ENCODE results near the gene DHRSX.
A peak's percentile ranks its signal among the peaks of the same experiment; 100 is the strongest.
"Not testable (repeated sequence)": the region's sequence is repeated elsewhere in the genome, so short reads cannot be mapped to it uniquely, and the experiment has no call there.

Gene DHRSX

DNA sequence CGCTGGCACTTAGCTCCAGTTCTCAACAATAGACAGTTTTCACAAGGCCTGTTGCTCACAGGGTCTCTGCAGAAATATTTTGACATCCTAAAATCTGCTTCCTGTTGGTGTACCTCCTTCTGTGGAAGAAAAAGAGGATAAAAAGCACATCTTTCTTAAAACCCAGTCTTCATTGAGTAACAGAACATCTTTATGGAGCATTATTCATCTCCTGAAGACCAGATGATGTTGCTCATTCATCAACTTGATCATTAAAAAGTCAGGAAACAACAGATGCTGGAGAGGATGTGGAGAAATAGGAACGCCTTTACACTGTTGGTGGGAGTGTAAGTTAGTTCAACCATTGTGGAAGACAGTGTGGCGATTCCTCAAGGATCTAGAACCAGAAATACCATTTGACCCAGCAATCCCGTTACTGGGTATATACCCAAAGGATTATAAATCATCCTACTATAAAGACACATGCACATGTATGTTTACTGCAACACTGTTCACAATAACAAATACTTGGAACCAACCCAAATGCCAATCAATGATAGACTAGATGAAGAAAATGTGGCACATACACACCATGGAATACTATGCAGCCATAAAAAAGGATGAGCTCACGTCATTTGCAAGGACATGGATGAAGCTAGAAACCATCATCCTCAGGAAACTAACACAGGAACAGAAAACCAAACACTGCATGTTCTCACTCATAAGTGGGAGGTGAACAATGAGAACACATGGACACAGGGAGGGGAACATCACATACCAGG lies 33.7 kb upstream of the DHRSX start:
- not testable (repeated sequence) for H3K9me3 Mint-ChIP-seq; DNase-seq; H3K4me1 Mint-ChIP-seq; ATAC-seq; H3K36me3 Mint-ChIP-seq (ENCODE audit: low read depth); H3K4me3 Mint-ChIP-seq; H3K27me3 Mint-ChIP-seq
- peak overlapping the region; percentile 61 for H3K27ac Mint-ChIP-seq

DNA sequence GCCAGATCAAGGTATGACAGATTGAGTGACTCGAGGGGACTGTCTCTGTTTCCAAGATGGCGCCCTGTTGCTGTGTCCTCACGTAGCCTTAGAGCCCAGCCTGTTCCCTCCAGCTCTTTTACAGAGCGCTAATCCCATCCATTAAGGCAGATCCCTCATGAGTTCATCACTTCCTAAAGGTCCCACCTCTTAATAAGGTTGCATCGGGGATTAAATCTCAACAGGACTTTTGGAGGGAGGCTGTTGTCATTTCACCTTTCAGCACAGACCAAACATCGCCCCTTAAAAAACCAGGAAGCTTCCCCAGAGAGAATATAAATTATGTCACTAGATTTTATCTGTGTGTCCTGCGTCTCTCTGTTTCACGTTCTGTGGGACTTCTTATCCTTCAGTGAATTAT lies 32.6 kb upstream of the DHRSX start:
- DNase-seq (no peak), ATAC-seq (no peak)
- H3K27ac Mint-ChIP-seq = no peak overlapping the region
- no peaks in the 10 kb centered on the region for H3K36me3 Mint-ChIP-seq (ENCODE audit: low read depth)
- H3K4me3 Mint-ChIP-seq = no peak overlapping the region
- no peaks in the 10 kb centered on the region for H3K9me3 Mint-ChIP-seq
- H3K27me3 Mint-ChIP-seq = peaks cover 7% of the 10 kb centered on the region
- H3K4me1 Mint-ChIP-seq = no peaks in the 10 kb centered on the region

DNA sequence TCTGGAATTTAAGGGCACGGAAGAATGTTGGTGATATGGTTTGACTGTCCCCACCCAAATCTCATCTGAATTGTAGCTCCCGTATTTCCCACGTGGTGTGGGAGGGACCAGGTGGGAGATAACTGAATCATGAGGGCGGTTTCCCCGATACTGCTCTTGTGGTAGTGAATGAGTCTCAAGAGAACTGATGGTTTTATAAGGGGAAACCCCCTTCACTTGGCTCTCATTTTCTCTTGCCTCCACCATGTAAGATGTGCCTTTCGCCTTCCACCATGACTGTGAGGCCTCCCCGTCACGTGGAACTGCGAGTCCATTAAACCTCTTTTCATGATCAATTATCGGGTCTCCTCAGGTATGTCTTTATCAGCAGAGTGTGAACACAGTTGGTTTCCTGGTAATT lies 25.6 kb upstream of the DHRSX start:
- Mint-ChIP-seq H3K4me3 (no peak overlapping the region), H3K9me3 (no peaks in the 10 kb centered on the region), H3K27ac (no peak overlapping the region), H3K36me3 (ENCODE audit: low read depth) (peaks cover 2% of the 10 kb centered on the region), H3K27me3 (peaks cover 4% of the 10 kb centered on the region), H3K4me1 (peaks cover 1% of the 10 kb centered on the region)
- ATAC-seq (no peak), DNase-seq (no peak)

- H3K9me3 Mint-ChIP-seq = no peaks in the 10 kb centered on the region
- peaks cover 1% of the 10 kb centered on the region for H3K4me1 Mint-ChIP-seq
- H3K4me3 Mint-ChIP-seq = no peak overlapping the region
- peaks cover 4% of the 10 kb centered on the region for H3K27me3 Mint-ChIP-seq
- DNase-seq = no peak
- peaks cover 2% of the 10 kb centered on the region for H3K36me3 Mint-ChIP-seq (ENCODE audit: low read depth)
- no peak overlapping the region for H3K27ac Mint-ChIP-seq
- no peak for ATAC-seq
Measured at GRCh38 chrX:2523911-2524310, 23.1 kb upstream of the DHRSX start.

DNA sequence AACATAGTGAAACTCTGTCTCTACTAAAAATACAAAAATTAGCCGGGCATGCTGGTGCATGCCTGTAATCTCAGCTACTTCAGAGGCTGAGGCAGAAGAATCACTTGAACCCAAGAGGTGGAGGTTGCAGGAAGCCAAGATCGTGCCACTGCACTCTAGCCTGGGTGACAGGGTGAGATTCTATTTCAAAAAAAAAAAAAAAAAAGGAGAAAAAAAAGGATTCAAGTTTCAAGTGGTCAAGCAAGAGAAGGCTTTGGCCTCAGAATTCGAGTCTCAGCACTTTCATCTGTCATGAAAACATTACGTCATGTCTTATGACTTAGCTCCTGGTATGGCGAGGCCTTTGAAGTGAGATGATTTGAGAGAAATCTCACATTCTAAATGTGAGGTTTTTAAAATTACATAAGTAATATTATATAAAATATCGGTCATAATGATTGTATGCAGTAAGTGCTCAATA lies 21.2 kb upstream of the DHRSX start:
- Mint-ChIP-seq H3K9me3 (no peaks in the 10 kb centered on the region), H3K27me3 (peaks cover 2% of the 10 kb centered on the region), H3K36me3 (ENCODE audit: low read depth) (peaks cover 2% of the 10 kb centered on the region), H3K27ac (no peak overlapping the region), H3K4me1 (peaks cover 3% of the 10 kb centered on the region), H3K4me3 (no peak overlapping the region)
- DNase-seq (no peak), ATAC-seq (no peak)

DNA sequence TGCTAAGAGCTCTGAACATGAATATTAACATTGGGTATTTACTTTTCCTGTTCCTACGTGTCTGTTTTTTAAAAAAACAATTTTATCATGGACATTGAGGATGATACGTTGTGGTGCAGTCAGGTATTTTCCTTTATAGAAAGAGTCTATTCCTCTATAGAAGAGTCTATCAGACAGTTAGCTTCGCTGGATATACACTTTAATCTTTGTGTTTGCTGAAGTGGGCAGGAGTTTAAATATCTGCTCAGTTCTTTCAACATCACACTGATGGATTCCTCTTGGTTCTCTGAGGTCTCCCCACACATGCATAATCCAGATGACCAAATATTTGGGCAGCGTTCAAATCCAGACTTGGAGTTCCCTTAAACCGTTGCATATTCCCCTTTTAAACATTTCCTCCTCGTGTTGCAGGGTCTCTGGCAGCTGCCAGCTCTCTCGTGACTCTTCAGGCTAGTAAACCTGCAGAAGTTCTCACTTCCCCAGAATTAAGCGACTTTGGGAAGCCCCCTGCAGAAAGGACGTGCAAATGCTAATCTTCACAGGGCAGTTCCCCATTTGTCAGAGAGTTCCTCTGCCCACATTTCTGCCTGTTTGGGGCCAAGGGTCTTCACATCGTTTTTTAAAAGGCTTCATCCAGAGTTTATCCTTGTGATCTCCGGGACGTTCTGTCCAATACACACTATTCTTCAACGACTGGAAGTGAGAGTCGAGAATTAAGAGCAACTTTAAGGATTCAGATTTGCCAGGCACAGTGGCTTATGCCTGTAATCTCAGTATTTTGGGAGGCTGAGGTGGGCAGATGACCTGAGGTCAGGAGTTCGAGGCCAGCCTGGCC lies 20.5 kb upstream of the DHRSX start:
- no peak for DNase-seq
- Mint-ChIP-seq H3K36me3 (ENCODE audit: low read depth) (peaks cover 2% of the 10 kb centered on the region), H3K27ac (no peak overlapping the region), H3K27me3 (peaks cover 2% of the 10 kb centered on the region), H3K9me3 (no peaks in the 10 kb centered on the region), H3K4me3 (no peak overlapping the region), H3K4me1 (peaks cover 9% of the 10 kb centered on the region)
- no peak for ATAC-seq

DNA sequence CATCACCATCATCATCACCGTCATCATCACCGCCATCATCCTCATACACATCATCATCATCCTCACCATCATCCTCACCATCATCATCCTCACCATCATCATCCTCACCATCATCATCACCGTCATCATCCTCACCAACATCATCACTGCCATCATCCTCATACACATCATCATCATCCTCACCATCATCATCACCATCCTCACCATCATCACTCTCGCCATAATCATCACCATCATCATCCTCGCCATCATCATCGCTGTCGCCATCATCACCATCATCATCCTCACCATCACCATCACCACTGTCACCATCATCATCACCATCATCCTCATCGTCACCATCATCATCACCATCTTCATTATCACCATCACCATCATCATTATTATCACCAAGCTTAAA lies 19.8 kb upstream of the DHRSX start:
- no peaks in the 10 kb centered on the region for H3K9me3 Mint-ChIP-seq
- no peak overlapping the region for H3K27ac Mint-ChIP-seq
- no peak for DNase-seq
- peaks cover 2% of the 10 kb centered on the region for H3K27me3 Mint-ChIP-seq
- no peak overlapping the region for H3K4me3 Mint-ChIP-seq
- peaks cover 2% of the 10 kb centered on the region for H3K36me3 Mint-ChIP-seq (ENCODE audit: low read depth)
- no peak for ATAC-seq
- peaks cover 9% of the 10 kb centered on the region for H3K4me1 Mint-ChIP-seq

GRCh38 chrX:2519638-2520037 lies 18.9 kb upstream of the DHRSX start:
- ATAC-seq; DNase-seq; H3K36me3 Mint-ChIP-seq (ENCODE audit: low read depth); H3K4me1 Mint-ChIP-seq; H3K27me3 Mint-ChIP-seq; H3K9me3 Mint-ChIP-seq; H3K4me3 Mint-ChIP-seq; H3K27ac Mint-ChIP-seq: not testable (repeated sequence)

DNA sequence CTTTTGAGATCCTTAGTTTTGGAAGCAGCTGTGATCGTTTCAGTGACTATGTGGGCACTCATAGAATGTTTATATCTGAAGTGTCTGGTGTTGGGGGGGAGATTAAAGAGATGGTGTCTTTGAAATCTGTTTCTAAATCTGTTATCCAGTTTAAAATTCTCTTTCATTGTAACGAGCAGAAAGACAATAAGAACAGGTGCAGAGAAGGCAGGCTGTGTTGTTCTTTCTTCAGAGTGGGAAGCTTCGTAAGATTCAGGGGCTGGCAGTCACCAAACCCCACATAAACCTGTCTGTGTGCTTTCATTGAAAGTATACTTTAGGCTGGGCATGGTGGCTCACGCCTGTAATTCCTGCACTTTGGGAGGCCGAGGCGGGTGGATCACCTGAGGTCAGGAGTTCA lies 16.3 kb upstream of the DHRSX start:
- H3K27me3 Mint-ChIP-seq = no peaks in the 10 kb centered on the region
- no peak for DNase-seq
- H3K36me3 Mint-ChIP-seq (ENCODE audit: low read depth) = no peaks in the 10 kb centered on the region
- ATAC-seq = no peak
- H3K4me3 Mint-ChIP-seq = no peak overlapping the region
- no peak overlapping the region for H3K27ac Mint-ChIP-seq
- H3K9me3 Mint-ChIP-seq = no peaks in the 10 kb centered on the region
- H3K4me1 Mint-ChIP-seq = peaks cover 11% of the 10 kb centered on the region

DNA sequence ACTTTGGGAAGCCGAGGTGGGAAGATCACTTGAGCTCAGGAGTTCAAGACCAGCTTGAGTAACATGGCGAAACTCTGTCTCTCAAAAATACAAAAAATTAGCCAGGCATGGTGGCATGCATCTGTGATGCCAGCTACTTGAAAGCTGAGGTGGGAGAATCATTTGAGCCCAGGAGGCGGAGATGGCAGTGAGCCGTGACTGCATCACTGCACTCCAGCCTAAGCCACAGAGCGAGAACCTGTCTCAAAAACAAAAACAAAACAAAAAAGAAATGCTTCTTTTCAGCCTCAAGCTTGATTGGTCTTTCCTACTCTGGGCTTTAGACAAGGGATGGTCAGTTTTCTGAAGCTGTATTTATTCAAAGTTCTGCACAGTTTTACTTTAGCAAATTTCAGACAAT lies 15.8 kb upstream of the DHRSX start:
- DNase-seq = no peak
- Mint-ChIP-seq H3K4me3 (no peak overlapping the region), H3K4me1 (peaks cover 11% of the 10 kb centered on the region), H3K9me3 (no peaks in the 10 kb centered on the region), H3K36me3 (ENCODE audit: low read depth) (no peaks in the 10 kb centered on the region), H3K27me3 (no peaks in the 10 kb centered on the region), H3K27ac (no peak overlapping the region)
- no peak for ATAC-seq

DNA sequence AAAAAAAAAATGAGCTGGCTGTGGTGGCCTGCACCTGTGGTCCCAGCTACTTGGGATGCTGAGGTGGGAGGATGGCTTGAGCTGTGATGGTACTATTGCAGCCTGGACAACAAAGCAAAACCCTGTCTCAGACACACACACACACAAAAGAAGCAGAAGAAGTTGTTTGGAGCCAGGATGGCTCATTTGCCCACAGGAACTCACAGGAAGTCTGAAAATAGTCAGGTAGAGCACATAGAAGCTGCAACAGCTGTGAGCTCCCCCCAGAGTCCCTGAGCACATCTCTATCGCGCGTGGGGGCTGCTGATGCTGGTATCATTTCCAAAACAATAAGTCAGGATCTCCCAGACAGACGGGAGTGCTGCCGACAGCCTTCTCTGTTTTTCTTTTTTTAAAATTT lies 13.4 kb upstream of the DHRSX start:
- H3K27me3 Mint-ChIP-seq = no peaks in the 10 kb centered on the region
- no peaks in the 10 kb centered on the region for H3K9me3 Mint-ChIP-seq
- ATAC-seq = no peak
- H3K36me3 Mint-ChIP-seq (ENCODE audit: low read depth) = no peaks in the 10 kb centered on the region
- H3K4me3 Mint-ChIP-seq = no peak overlapping the region
- no peak overlapping the region for H3K27ac Mint-ChIP-seq
- H3K4me1 Mint-ChIP-seq = peaks cover 9% of the 10 kb centered on the region
- no peak for DNase-seq

DNA sequence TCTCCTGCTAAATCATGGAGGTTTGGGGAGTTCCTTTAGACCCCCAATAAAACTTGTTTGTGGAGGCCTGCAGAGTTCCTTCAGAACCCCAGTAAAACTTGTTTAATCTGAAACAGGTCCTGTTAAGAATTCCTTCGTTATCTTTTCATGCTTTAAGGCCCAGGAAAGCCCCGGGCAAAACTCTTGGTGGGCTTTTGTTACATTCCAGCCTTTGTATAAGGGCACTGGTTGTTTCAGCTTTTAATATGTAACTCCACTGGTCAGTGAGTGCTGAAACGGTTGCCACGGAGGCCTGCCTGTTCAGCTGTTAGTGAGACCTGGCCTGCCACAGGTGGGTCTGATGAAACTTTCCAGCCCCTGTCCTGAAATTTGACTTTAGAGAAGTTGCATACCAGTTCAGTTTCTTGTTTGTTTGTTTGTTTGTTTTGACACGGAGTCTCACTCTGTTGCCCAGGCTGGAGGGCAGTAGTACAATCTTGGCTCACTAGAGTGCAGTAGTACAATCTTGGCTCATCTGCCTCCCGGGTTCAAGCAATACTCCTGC lies 12.4 kb upstream of the DHRSX start:
- ATAC-seq = no peak
- no peaks in the 10 kb centered on the region for H3K9me3 Mint-ChIP-seq

DNA sequence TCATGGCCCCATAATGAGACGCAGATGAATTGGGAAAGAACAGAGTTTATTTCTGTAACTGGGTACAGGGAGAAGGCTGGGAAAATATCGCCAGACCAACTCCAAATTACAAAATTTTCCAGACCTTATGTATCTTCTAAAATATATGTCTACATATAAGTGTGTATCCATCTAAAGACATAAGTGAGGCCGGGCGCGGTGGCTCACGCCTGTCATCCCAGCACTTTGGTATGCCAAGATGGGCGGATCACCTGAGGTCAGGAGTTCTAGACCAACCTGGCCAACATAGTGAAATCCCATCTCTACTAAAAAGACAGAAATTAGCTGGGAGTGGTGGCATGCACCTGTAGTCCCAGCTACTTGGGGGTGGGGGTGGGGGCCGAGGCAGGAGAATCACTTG lies 11.7 kb upstream of the DHRSX start:
- H3K27me3 Mint-ChIP-seq = no peaks in the 10 kb centered on the region
- ATAC-seq (no peak), DNase-seq (no peak)
- peaks cover 11% of the 10 kb centered on the region for H3K4me1 Mint-ChIP-seq
- no peaks in the 10 kb centered on the region for H3K9me3 Mint-ChIP-seq
- no peak overlapping the region for H3K27ac Mint-ChIP-seq
- H3K4me3 Mint-ChIP-seq = no peak overlapping the region
- H3K36me3 Mint-ChIP-seq (ENCODE audit: low read depth) = no peaks in the 10 kb centered on the region

More for the DNA sequence above, 12.4 kb upstream of the DHRSX start:
- DNase-seq = no peak
- Mint-ChIP-seq H3K4me3 (no peak overlapping the region), H3K27me3 (no peaks in the 10 kb centered on the region), H3K4me1 (peaks cover 11% of the 10 kb centered on the region), H3K36me3 (ENCODE audit: low read depth) (no peaks in the 10 kb centered on the region), H3K27ac (no peak overlapping the region)

DNA sequence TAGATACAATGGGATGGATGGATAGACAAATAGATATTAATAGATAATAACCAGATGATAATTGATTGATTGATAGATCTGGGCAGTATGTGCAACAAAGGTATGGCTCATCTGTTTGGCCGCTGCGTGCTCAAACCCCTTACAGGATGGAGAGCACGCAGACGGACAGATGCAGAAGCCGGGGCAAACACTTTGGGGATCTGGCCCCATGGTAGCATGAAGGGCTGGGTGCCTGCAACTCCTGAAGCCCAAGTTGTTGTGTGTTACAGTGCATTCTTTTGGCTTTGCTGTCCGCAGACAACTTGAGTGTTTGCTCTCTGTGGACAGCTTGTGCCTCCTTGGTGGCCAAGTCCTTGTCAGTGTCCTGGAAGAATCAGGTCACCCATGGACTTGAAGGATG lies 10.6 kb upstream of the DHRSX start:
- H3K36me3 Mint-ChIP-seq (ENCODE audit: low read depth) = no peaks in the 10 kb centered on the region
- no peak overlapping the region for H3K27ac Mint-ChIP-seq
- H3K27me3 Mint-ChIP-seq = no peaks in the 10 kb centered on the region
- no peaks in the 10 kb centered on the region for H3K9me3 Mint-ChIP-seq
- H3K4me3 Mint-ChIP-seq = no peak overlapping the region
- DNase-seq (no peak), ATAC-seq (no peak)
- H3K4me1 Mint-ChIP-seq = peaks cover 4% of the 10 kb centered on the region

Measured in activated naive CD8-positive, alpha-beta T cell treated with anti-CD3 and anti-CD28 coated beads, Interleukin-2, amount 50 U/mL, for 24 hours (primary cell).